GM12872 (cell line): ENCODE measurements around the gene MAML2.

Source experiments
- TF ChIP-seq, protein P1 (sequence below): IDR thresholded peaks from 3 replicates; pipeline ENCODE4 v1.5.1; 2011; ENCODE audit warnings: low read depth, mild to moderate bottlenecking, low read length, moderate library complexity; ENCODE audit not compliant: insufficient read depth

The MAML2 gene

DNA sequence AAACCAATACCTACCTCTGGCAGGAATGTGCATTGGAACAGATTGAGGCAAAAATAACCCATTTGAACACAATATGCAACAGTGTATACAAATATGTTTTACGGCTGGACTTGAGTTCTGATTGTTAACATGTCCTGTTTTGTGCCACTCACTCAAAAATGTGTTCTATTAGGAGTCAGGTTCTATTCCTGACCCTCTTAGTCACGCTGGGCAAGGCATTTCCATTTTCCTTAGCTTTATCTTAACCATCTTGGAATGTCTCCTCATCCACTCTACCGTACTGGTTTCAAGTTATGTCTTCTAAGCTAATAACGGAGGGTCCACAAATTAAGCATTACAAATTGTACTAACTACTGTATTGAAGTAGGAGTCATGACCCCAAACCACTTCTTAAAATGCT is 78.6 kb downstream of the MAML2 start:
- TF ChIP-seq, protein P1, sequence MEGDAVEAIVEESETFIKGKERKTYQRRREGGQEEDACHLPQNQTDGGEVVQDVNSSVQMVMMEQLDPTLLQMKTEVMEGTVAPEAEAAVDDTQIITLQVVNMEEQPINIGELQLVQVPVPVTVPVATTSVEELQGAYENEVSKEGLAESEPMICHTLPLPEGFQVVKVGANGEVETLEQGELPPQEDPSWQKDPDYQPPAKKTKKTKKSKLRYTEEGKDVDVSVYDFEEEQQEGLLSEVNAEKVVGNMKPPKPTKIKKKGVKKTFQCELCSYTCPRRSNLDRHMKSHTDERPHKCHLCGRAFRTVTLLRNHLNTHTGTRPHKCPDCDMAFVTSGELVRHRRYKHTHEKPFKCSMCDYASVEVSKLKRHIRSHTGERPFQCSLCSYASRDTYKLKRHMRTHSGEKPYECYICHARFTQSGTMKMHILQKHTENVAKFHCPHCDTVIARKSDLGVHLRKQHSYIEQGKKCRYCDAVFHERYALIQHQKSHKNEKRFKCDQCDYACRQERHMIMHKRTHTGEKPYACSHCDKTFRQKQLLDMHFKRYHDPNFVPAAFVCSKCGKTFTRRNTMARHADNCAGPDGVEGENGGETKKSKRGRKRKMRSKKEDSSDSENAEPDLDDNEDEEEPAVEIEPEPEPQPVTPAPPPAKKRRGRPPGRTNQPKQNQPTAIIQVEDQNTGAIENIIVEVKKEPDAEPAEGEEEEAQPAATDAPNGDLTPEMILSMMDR = no peak

DNA sequence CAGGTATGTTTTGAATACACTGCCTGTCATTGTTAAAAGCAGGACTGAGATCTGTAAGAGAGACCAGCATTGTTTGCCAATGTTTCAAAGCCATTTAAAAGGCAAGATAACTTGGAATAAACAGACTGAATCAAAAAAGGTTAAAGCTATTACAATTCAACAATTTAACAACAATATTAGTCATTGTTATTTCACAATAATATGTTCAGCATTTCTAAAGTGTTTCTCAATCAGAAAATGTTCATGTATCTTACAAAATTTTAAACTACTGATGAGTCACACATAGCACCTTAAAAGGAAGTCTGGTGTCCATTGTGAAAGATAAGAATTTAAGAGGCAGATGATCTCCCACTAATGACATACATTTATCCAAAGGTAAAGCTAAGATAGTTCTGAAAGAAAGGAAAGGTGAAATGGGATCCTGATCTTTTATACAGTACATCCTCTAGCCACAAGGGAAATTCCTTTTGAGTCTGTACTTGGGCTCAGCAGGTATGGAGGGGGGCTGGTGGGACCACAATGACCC is 79.7 kb downstream of the MAML2 start:
- TF ChIP-seq, protein P1 = no peak

DNA sequence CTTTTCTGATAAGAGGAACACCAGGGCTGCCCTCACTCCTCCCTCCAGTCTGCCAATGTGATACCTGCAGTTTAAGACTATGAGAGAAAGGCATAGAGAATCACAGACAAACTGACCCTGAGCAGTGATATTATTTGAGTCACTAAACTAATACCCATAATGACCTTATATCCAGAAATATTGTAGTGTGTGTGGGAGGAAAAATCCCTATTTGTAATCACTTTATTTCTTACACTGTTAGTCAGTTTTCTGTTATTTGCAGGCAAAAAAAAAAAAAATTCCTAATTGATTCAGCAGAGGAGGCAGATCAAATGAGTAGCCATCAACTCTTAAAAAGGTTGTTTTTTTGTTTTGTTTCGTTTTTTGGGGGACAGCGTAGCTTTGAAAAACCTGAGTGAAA is 82.5 kb downstream of the MAML2 start:
- TF ChIP-seq, protein P1 = no peak

DNA sequence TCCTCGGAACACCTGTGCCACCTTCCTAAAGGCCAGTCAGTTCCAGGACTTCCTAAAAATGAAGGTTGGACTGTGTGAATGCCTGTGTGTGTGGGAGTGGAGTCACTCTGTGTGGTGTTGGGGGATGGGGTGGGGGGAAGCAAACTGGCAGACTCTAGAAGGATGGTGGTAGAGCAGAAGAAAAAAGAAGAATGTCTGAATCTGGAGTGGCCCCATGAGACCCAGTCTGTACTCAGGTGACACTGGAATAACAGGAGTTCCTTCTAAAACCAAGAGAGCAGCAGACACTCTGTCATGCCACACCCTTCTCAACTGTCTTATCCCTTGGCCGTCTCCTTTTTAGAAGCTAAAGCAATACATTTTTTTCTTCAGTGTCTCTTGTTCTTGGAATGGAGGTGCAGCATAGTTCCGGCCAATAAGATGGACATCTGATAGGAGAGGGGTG is 82.9 kb downstream of the MAML2 start:
- TF ChIP-seq, protein P1 = no peak

DNA sequence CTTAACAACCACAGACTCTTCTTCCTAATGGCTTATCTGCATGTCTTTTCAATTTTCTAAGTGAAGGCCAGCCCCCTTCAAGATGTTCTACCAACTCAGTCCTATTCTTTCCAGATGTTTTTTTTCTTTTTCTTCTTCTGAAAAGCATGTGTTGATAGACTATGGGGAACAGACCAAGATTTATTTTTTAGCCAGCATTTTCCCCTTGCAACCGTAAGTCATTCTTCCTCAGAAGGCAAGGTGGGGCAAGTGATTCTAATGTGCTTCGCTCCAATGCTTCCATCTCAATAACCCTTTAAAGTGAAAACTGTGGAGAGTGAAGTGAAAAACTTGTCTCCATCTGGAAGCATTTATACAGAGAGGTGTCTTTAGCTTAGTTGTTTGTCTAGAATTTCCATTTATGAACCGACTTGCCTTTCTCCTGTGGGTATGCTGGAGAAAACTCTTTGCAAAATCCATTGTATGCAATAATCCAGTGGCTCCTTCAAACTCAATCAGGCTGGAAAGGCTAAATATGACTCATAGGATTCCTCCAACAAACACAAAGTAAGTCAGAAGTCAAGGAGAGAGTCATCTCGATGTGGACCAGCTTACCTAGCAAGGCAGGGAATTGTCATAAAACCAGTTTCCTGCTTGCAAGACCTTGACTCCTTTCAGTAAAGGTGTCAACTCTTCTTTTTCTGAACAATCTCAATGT is 83.7 kb downstream of the MAML2 start:
- TF ChIP-seq, protein P1 = no peak

DNA sequence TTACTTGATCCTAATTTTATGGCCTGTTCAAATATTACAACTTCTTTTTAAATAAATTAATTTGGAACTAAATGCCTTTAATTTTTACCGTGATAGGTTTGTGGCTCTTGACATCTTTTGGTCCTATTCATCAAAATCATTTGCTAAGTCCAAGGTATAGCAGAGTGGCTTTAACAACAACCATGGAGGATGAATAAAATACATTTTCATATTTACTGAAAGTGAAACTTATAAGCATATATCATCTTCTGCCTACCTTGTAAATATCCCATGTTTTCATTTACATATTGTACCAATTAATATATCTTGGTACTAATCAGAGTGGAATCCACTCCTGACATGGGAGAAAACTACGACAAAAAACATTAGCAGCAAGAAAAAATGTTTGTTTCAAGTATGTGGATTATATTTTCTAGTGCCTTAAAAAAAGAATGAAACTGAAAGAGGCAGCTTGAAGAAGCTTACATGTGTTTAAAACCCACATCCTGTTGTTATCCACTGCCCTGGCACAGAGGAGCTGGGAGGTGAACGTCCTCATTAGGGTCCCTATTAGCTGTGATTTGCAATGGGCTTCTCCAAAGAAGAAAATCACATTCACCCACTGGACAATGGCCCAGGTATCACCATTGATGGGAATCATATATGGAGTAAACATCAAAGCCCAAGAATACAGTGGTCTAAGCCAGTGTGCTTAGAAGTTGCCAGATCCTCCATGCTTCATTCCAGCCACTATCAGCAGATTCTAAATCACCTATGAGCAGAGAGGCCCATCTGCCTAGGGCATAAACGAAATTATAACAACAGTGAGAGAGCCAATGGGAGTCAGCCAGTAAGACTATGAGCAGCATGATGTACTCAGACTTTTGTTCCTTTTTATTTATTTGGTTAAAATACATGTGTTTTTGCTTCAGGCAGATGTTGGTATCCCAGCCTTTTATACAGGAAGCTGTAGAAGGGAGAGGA is 84.7 kb downstream of the MAML2 start:
- TF ChIP-seq, protein P1 = no peak

DNA sequence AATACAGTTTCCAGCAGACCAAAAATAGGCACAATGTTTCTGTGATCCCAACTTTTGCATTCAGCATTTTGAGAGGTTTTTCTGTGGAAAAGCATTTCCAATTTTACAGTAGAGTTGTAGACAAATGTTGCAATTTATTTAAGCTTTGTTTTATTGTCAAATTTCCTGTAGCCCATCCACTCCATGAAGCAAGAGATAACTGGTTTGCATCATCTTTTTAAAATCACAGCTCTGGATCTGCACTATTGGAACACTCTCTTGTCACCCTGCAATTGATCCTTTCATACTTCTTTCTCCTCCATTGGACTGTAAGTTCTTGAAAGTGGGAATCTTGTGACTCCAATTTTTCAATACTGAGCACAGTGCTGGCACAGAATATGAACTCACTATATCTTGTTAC is 86.0 kb downstream of the MAML2 start:
- TF ChIP-seq, protein P1 = no peak
